Loucy (cell line): ENCODE measurements around the gene KIF12.

Experiments
- H2AFZ ChIP-seq: fragments of 200-600 bp; sonication (generic); 2 replicates; pipeline ENCODE4 v1.6.0; 2016; ENCODE audit warnings: antibody characterized with exemption, mild to moderate bottlenecking, low read length, moderate library complexity
- H3F3A ChIP-seq: fragments of 200-600 bp; 2 replicates; pipeline ENCODE4 v1.6.0; 2016; ENCODE audit warnings: antibody characterized with exemption, low read depth, mild to moderate bottlenecking
- H3K27me3 ChIP-seq: fragments of 200-600 bp; sonication (generic); 2 replicates; pipeline ENCODE4 v1.6.1; 2014; ENCODE audit warnings: low read length, mild to moderate bottlenecking; ENCODE audit not compliant: insufficient read depth, poor library complexity, severe bottlenecking
- H3K36me3 ChIP-seq: fragments of 200-600 bp; sonication (generic); 2 replicates; pipeline ENCODE4 v1.6.1; 2016; ENCODE audit warnings: low read length; ENCODE audit not compliant: insufficient read depth
- H3K4me1 ChIP-seq: fragments of 200-600 bp; sonication (generic); 2 replicates; pipeline ENCODE4 v1.5.1; 2014; ENCODE audit warnings: low read length, mild to moderate bottlenecking; ENCODE audit not compliant: insufficient read depth, poor library complexity, severe bottlenecking
- H3K4me2 ChIP-seq: fragments of 200-600 bp; sonication (generic); 2 replicates; pipeline ENCODE4 v1.6.0; 2014; ENCODE audit warnings: antibody characterized with exemption, low read length, low read depth, mild to moderate bottlenecking; ENCODE audit not compliant: poor library complexity, severe bottlenecking
- H3K4me3 ChIP-seq: fragments of 200-600 bp; sonication (generic); 2 replicates; pipeline ENCODE4 v1.5.1; 2014; ENCODE audit warnings: low read length, mild to moderate bottlenecking, mixed read lengths; ENCODE audit not compliant: poor library complexity, severe bottlenecking
- H3K79me2 ChIP-seq: fragments of 200-600 bp; sonication (generic); 2 replicates; pipeline ENCODE4 v1.6.1; 2014; ENCODE audit warnings: low read length; ENCODE audit not compliant: insufficient read depth
- H3K9ac ChIP-seq: fragments of 200-600 bp; sonication (generic); 2 replicates; pipeline ENCODE4 v1.6.0; 2014; ENCODE audit warnings: mild to moderate bottlenecking, low read depth, low read length, moderate library complexity; ENCODE audit not compliant: poor library complexity, severe bottlenecking
- H3K9me2 ChIP-seq: fragments of 200-600 bp; sonication (generic); replicated peaks from 2 replicates; pipeline ENCODE4 v1.6.1; 2016; ENCODE audit warnings: low read depth, low read length, mixed read lengths
- H3K9me3 ChIP-seq: fragments of 200-600 bp; sonication (generic); 2 replicates; pipeline ENCODE4 v1.6.1; 2014; ENCODE audit warnings: mild to moderate bottlenecking, antibody characterized with exemption, low read length, low read depth; ENCODE audit not compliant: insufficient read depth
- H4K20me1 ChIP-seq: fragments of 200-600 bp; sonication (generic); 2 replicates; pipeline ENCODE4 v1.6.0; 2014; ENCODE audit warnings: antibody characterized with exemption, low read length, mild to moderate bottlenecking; ENCODE audit not compliant: insufficient read depth, poor library complexity, severe bottlenecking
- EZH2phosphoT487 ChIP-seq: fragments of 200-600 bp; IDR thresholded peaks from 2 replicates; pipeline ENCODE4 v1.6.1; 2018; ENCODE audit warnings: antibody characterized with exemption, mild to moderate bottlenecking, moderate library complexity, borderline replicate concordance
- TF ChIP-seq, protein P1 (sequence below): fragments of 200-600 bp; sonication (generic); conservative IDR thresholded peaks from 2 replicates; pipeline ENCODE4 v1.5.1; 2014; ENCODE audit warnings: mild to moderate bottlenecking, antibody characterized with exemption, low read length

Gene KIF12

DNA sequence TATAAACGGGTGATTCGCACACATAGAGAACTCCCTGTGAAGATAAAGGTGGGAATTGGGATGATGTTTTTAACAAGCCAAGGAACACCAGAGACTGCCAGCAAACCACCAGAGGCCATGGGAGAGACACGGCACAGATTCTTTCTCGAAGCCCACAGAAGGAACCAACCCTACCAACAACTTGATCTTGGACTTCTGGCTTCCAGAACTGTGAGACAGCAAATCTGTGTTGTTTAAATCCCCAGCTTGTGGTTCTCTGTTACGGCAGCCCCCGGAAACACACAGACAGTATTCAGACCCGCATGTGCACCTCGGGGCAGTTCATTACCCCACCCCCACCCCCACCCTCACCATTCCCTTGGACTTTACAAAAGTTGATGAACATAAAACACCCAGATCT is 33.8 kb downstream of the KIF12 start:
- Histone ChIP-seq H4K20me1 (no peaks in the 10 kb centered on the region), H3K36me3 (no peaks in the 10 kb centered on the region), H3K4me2 (no peak overlapping the region)

DNA sequence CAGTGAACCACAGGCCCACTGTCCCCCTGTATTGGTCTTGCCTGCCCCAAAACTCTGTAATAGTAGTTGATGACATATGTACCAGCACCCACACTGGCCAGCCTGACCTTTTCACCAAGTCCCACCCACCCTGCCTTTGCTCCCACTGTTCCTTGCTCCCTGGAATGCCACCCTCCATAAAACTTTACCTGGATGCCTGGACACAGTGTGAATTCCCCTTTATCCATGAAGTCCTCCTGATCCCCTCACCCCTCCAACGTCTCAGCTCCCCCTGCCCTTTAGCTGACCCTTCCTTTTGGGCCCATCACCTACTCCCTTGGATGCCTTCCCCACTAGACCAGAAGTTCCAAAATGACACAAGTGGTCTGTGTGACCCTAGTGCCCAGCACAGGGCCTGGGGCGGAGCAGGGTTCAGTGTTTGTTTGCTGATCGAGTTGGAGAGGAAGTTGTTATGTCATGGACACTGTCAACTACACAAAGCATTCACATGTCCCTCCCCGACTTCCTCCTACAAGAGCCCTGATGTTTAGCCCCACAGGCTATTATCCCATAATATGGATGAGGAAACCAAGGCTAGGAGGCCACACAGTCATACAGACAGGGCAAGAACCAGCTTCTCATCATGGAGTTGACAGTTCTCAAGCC is 37.1 kb downstream of the KIF12 start:
- H3K27me3 ChIP-seq, result no peaks in the 10 kb centered on the region
- H4K20me1 ChIP-seq, result no peaks in the 10 kb centered on the region
- H3K4me3 ChIP-seq, result no peak overlapping the region
- no peaks in the 10 kb centered on the region for H3K9me2 ChIP-seq
- no peaks in the 10 kb centered on the region for H3K9me3 ChIP-seq
- TF ChIP-seq, protein P1, sequence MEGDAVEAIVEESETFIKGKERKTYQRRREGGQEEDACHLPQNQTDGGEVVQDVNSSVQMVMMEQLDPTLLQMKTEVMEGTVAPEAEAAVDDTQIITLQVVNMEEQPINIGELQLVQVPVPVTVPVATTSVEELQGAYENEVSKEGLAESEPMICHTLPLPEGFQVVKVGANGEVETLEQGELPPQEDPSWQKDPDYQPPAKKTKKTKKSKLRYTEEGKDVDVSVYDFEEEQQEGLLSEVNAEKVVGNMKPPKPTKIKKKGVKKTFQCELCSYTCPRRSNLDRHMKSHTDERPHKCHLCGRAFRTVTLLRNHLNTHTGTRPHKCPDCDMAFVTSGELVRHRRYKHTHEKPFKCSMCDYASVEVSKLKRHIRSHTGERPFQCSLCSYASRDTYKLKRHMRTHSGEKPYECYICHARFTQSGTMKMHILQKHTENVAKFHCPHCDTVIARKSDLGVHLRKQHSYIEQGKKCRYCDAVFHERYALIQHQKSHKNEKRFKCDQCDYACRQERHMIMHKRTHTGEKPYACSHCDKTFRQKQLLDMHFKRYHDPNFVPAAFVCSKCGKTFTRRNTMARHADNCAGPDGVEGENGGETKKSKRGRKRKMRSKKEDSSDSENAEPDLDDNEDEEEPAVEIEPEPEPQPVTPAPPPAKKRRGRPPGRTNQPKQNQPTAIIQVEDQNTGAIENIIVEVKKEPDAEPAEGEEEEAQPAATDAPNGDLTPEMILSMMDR, result no peak
- no peak for TF ChIP-seq EZH2phosphoT487
- H3K36me3 ChIP-seq, result no peaks in the 10 kb centered on the region
- no peaks in the 10 kb centered on the region for H3K4me1 ChIP-seq
- no peak overlapping the region for H3K9ac ChIP-seq
- no peak overlapping the region for H2AFZ ChIP-seq
- no peaks in the 10 kb centered on the region for H3F3A ChIP-seq
- no peak overlapping the region for H3K4me2 ChIP-seq
- no peaks in the 10 kb centered on the region for H3K79me2 ChIP-seq

More for the DNA sequence above, 33.8 kb downstream of the KIF12 start:
- no peaks in the 10 kb centered on the region for H3F3A ChIP-seq
- no peak overlapping the region for H2AFZ ChIP-seq
- H3K9ac ChIP-seq, result no peak overlapping the region
- H3K79me2 ChIP-seq, result no peaks in the 10 kb centered on the region
- no peaks in the 10 kb centered on the region for H3K9me3 ChIP-seq
- no peak overlapping the region for H3K4me3 ChIP-seq
- H3K27me3 ChIP-seq, result no peaks in the 10 kb centered on the region
- H3K9me2 ChIP-seq, result no peaks in the 10 kb centered on the region
- H3K4me1 ChIP-seq, result no peaks in the 10 kb centered on the region
- no peak for TF ChIP-seq EZH2phosphoT487
- TF ChIP-seq, protein P1, result no peak

DNA sequence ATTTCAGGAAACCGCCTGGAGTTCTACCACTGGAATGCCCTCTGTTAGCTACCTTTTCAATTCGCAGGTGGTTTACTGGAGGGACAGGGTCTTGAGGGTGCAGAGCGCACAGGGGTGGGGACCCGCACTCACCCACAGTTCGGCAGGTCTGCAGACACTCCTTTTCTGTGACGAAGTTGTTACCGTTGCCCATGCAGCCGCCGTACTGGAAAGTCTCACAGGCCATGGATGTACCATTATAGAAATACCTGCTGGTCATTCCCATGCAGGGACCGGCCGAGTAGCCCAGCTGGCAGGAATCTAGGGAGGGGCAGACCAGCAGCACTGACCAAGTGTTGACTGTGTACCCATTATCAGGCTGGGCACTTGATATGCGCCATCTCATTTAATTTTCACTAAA is 37.8 kb downstream of the KIF12 start:
- Histone ChIP-seq H3K4me3 (no peak overlapping the region), H3K9me3 (no peaks in the 10 kb centered on the region), H3K9me2 (no peaks in the 10 kb centered on the region), H3K79me2 (no peaks in the 10 kb centered on the region), H3K9ac (no peak overlapping the region), H2AFZ (no peak overlapping the region), H3K27me3 (no peaks in the 10 kb centered on the region), H3K4me2 (no peak overlapping the region), H3K4me1 (no peaks in the 10 kb centered on the region), H3K36me3 (no peaks in the 10 kb centered on the region), H4K20me1 (no peaks in the 10 kb centered on the region), H3F3A (no peaks in the 10 kb centered on the region)
- TF ChIP-seq, protein P1, result no peak
- no peak for TF ChIP-seq EZH2phosphoT487
